GM10847 (cell line): ENCODE results near the gene EMC10.

Experiments
- POLR2A ChIP-seq: IDR thresholded peaks from 2 replicates; pipeline ENCODE4 v1.6.1; 2011; ENCODE audit not compliant: insufficient read length; ENCODE audit errors: extremely low read depth

EMC10 gene

GRCh38 chr19:50476224-50476906 lies at the start of gene EMC10, which contains the start of gene GARIN5A:
Gene EMC10, plus strand, starts transcription at chr19:50476507. Its CDS starts 38 bp downstream, at chr19:50476545.
Gene GARIN5A, minus strand, starts transcription at chr19:50476848. Its CDS starts 460 bp downstream, at chr19:50476388.
- peak; percentile 97 for TF ChIP-seq POLR2A

- TF ChIP-seq POLR2A = no peak
These were observed 48.9 kb upstream of the EMC10 start for GRCh38 chr19:50427318-50427925.

GRCh38 chr19:50427997-50428425 lies 48.3 kb upstream of the EMC10 start:
- TF ChIP-seq POLR2A = no peak

- no peak for TF ChIP-seq POLR2A
These were observed 47.4 kb upstream of the EMC10 start for GRCh38 chr19:50428772-50429463.

- TF ChIP-seq POLR2A = no peak
These were observed 45.4 kb upstream of the EMC10 start for GRCh38 chr19:50430888-50431342.

- peak; percentile 59 for TF ChIP-seq POLR2A
These were observed 44.7 kb upstream of the EMC10 start for GRCh38 chr19:50431343-50432220.

GRCh38 chr19:50432221-50433028 lies 43.9 kb upstream of the EMC10 start, which contains the start of gene MYBPC2:
Gene MYBPC2, plus strand, starts transcription at chr19:50432892. Its CDS starts 62 bp downstream, at chr19:50432954.
- TF ChIP-seq POLR2A = no peak

GRCh38 chr19:50433201-50434180 lies 42.8 kb upstream of the EMC10 start:
- TF ChIP-seq POLR2A = no peak

- TF ChIP-seq POLR2A = no peak
These were observed 41.8 kb upstream of the EMC10 start for GRCh38 chr19:50434525-50434924.

- TF ChIP-seq POLR2A = no peak
These were observed 41.1 kb upstream of the EMC10 start for GRCh38 chr19:50435221-50435620.

GRCh38 chr19:50435627-50436026 lies 40.7 kb upstream of the EMC10 start:
- TF ChIP-seq POLR2A = no peak

- no peak for TF ChIP-seq POLR2A
These were observed 38.4 kb upstream of the EMC10 start for GRCh38 chr19:50437862-50438449.
